HG02938 (cell line): ENCODE data around the gene RPS6KA4.
"Not testable (repeated sequence)": the region's sequence is repeated elsewhere in the genome, so short reads cannot be mapped to it uniquely, and the experiment has no call there.

Experiments
- ATAC-seq: cut with Tn5 transposase; IDR thresholded peaks from one replicate; pipeline ENCODE4 v1.9.1; 2021; ENCODE audit warnings: mild to moderate bottlenecking, moderate library complexity; ENCODE audit not compliant: unreplicated experiment

The RPS6KA4 gene

DNA sequence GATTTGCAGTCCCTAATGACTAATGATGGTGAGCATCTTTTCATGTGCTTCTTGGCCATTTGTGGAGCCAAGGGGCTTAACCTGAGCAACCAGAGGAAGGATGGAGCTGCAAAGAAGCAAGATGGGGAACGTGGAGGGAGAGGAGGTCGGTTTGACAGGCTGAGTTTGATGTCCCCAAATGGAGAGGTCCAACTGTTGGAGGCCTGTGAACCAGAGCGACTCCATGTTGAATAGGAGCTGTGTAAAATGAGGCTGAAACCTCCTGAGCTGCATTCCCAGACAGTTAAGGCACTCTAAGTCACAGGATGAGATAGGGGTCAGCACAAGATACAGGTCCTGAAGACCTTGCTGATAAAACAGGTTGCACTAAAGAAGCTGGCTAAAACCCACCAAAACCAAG is 54.5 kb downstream of the RPS6KA4 start:
- no peak for ATAC-seq

- ATAC-seq: no peak
Measured at GRCh38 chr11:64415286-64415685, 56.3 kb downstream of the RPS6KA4 start.

DNA sequence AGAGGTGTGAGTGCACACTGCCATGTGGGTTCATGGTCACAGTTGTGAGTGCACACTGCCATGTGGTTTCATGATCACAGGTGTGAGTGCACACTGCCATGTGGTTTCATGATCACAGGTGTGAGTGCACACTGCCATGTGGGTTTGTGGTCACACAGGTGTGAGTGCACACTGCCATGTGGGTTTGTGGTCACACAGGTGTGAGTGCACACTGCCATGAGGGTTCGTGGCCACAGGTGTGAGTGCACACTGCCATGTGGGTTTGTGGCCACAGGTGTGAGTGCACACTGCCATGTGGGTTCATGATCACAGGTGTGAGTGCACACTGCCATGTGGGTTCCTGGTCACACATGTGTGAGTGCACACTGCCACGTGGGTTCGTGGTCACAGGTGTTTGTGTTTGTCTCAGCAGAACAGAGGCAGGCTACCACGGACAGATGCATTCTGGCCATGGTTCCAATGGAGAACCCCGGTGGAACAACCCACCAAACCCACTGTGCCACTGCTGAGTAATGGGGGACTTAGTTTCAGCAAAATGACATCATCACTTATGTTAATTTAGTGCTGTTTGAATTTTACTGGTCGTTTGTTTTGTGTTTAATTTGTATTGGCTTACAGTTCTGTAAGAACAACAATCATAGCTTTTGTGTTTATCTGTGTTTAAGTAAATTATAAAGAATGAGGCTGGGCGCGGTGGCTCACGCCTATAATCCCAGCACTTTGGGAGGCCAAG is 57.2 kb downstream of the RPS6KA4 start:
- ATAC-seq: no peak

- not testable (repeated sequence) for ATAC-seq
Measured at GRCh38 chr11:64418233-64418632, 59.3 kb downstream of the RPS6KA4 start.

DNA sequence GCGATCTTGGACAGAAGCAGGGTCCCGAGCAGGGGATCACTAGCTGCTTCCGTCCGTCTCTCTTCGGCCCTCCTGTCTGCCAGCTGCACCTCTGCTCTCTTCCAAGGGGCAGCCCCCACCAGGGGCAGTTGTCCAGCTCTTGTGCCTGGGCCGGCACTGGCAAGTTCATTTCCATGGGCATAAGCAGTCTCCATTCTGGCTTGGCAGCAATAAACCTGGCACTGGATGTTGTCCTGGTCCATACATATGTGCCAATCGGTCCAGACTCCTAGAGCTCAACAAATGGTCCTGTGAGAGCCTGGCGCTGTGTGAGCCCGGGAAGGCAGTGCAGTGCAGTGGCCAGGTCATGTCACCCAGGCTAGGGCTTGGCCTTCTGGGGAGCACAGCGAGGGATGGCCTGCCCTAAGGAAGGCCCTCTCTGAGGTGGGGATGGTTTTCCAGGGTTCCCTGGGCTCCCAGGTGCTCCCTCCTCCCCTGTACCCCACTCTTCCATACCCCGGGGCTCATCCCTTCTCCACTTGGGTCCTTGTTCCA is 60.4 kb downstream of the RPS6KA4 start:
- ATAC-seq: no peak

GRCh38 chr11:64419818-64420485 is 61.0 kb downstream of the RPS6KA4 start:
- ATAC-seq: no peak
